ENCODE measurements around the gene UBTF.

GRCh38 chr17:44221862-44222111, 2.3 kb upstream of the UBTF start:
- TF ChIP-seq ZFP30 (CRISPR knock-in tag; IDR thresholded peaks at IDR 0.05) (no peak), CSRNP3 (CRISPR knock-in tag; IDR thresholded peaks at IDR 0.05) (no peak), ZFP3 (CRISPR knock-in tag; IDR thresholded peaks at IDR 0.05) (no peak), ZNF70 (CRISPR knock-in tag; IDR thresholded peaks at IDR 0.05) (no peak), ISL1 (CRISPR knock-in tag; IDR thresholded peaks at IDR 0.05) (no peak), PATZ1 (CRISPR knock-in tag; IDR thresholded peaks at IDR 0.05; ENCODE audit: borderline replicate concordance) (no peak), ESRRG (CRISPR knock-in tag; IDR thresholded peaks at IDR 0.05) (no peak), TOX (CRISPR knock-in tag; IDR thresholded peaks at IDR 0.05; ENCODE audit: borderline replicate concordance) (no peak), TCF4 (CRISPR knock-in tag; IDR thresholded peaks at IDR 0.05; ENCODE audit: borderline replicate concordance) (no peak), PPARA (CRISPR knock-in tag; IDR thresholded peaks at IDR 0.05; ENCODE audit: borderline replicate concordance) (no peak), ZNF565 (CRISPR knock-in tag; conservative IDR thresholded peaks at IDR 0.05; ENCODE audit: low read depth) (no peak)
- TF ChIP-seq, protein P1, sequence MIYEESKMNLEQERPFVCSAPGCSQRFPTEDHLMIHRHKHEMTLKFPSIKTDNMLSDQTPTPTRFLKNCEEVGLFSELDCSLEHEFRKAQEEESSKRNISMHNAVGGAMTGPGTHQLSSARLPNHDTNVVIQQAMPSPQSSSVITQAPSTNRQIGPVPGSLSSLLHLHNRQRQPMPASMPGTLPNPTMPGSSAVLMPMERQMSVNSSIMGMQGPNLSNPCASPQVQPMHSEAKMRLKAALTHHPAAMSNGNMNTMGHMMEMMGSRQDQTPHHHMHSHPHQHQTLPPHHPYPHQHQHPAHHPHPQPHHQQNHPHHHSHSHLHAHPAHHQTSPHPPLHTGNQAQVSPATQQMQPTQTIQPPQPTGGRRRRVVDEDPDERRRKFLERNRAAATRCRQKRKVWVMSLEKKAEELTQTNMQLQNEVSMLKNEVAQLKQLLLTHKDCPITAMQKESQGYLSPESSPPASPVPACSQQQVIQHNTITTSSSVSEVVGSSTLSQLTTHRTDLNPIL (CRISPR knock-in tag; IDR thresholded peaks at IDR 0.05; ENCODE audit: low read depth) = no peak

All from SK-N-SH treated with all-trans-retinoic acid at 6 μM for 48 hours (cell line).